Dedifferentiated amniotic fluid mesenchymal stem cell (primary cell): ENCODE results near the gene ATP8A2.

Experiments used
- DNase-seq: peaks from one replicate; pipeline ENCODE4 v3.0.0-alpha.2; 2016; ENCODE audit errors: extremely low spot score

ATP8A2 gene

DNA sequence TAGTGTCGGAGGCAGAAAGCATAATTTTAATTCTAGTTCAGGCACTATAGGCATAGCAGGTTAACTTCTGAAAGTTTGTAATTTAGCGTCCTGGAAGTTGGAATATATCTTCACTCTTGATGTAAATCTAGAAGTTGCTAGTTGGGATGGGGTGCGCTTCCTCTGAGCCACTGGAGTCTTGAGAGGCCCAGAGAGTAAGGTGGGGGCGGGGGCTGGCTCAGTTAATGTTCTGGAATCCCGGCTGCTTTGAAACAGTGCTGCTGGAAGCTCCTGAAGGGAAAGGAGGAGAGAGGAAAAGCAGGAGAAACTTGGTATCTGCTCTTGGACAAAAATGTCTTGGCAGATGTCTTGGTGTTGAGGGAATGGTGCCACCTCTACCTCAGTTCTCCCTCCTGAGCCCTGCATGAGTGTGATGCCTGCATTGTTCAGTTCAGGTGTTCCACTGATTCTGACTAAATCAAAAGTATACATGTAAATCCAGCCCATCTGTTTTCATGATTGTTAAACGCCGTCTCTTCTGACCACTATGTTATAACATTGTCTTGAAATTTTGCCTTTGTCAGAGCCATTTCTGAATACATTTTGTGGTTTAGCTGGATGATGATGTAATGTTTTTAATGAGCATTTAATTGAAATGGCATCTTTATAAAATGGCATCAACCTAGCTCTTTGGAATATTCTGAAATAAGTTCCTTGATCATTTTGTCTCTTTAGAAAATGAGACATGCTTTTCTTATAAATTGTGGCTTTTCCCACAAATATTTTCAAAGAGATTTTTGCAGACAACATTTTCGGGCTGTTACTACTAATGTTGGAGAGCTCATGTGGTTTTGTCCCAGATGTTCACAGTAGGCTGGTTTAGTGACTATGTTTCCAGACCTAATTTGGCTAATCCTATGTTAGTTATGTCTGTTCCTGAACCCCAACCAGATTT, 477.3 kb downstream of the ATP8A2 start:
- DNase-seq: no peak

DNA sequence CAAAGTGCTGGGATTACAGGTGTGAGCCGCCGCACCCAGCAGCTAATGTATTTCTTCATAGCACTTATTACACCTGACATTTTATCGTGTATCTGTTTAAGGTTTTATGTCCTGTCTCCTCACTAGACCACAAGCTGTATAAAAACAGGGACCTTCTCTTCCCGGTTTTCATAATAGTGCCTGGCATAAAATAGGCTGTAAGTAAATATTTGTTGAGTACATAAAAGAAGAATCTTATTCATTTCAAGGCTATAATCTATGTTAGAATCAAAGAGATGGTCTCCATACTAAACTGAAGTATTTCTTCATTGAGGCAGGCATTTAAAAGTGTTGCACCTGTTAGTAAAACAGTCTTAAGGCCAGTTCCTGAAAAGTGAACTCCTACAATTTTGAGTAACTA, 486.1 kb downstream of the ATP8A2 start:
- no peak for DNase-seq

DNA sequence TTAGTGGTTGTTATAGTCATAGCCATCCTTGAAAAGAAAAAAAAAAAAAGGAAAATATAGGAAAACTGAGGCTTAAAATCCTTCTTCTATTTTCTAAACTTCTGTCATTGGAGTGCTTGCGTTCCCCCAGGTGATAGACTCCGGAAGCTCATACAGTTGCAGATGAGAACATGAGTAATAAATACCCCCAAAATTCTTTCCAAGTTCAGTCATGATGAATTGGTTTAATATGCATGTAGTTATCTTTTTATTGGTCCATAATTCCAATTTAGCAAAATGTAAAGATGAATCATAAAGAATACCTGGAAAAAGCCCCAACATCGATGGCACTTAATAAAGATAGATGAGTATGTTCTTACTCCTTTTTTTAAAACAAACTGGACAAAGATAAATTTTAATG, 487.8 kb downstream of the ATP8A2 start:
- no peak for DNase-seq

DNA sequence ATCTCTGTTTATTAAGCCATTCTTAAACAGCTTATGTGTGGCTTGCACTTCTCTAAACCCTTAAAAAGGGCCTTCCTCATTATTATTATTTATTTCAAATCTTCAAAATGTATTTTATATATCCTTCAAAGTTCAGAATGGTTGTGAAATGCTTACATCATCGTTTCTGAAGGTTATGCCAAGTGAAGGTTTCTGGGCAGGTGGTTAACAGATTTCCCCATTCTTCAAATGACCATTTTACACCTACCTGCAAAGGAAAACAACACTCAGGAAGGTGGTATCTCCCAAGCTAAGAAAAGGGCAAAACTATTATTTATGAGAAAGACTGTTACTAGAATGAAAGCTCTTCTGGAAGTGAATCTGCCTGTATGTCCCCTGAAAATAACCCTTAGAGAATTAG, 488.5 kb downstream of the ATP8A2 start:
- DNase-seq: no peak

DNA sequence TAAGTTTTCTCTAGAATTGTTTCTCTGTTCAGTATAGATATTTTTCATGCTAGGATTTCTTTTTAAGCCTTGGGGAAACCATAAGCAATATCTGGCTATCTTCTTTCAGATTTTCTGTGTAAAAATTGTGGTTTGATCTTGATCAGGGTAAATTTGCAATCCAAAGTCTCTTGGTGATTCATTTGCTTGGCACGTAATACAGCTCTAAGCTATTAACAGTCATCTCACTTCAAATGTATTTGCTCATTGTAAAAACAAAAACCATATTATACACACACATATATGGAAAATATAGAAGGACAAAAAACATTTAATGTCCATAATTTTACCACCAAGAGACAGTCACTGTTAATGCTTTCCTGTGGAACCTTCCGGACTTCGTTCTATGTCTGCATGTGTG, 489.1 kb downstream of the ATP8A2 start:
- peak; percentile 68 for DNase-seq

DNA sequence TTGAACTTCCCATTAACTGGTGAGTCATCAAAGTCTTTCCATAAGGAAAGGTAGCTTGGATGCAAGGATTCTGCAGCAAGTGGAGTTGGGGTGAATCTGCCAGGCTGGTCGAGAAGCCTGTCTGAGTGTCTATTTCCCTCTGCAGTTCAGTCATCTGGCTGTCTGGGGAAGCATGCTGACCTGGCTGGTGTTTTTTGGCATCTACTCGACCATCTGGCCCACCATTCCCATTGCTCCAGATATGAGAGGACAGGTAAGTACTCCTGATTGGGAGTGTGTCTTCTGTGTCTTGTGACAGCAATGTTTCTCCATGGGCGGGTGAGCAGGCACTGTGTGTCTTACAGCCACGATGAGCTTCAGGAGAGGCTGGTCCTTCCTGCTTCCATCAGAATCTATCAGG, 490.4 kb downstream of the ATP8A2 start:
- DNase-seq: no peak

DNA sequence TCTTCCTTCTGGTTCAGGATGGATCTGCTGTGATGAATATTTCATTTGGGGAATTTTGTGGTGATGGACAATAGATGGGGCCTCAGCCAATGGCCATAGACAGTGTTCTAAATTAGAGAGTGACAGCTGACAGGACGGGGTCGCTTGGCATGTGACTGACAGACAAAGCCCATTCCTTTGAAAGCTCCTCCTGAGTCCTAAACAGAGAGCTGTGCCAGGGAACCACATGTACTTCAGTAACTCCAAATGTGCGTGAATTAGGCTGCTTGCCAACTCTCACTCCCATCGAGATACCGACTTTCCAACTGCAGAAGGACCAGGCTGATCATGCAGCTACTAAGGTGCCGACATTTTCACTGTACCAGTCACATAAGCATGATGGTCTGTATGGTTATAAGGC, 492.3 kb downstream of the ATP8A2 start:
- no peak for DNase-seq

DNA sequence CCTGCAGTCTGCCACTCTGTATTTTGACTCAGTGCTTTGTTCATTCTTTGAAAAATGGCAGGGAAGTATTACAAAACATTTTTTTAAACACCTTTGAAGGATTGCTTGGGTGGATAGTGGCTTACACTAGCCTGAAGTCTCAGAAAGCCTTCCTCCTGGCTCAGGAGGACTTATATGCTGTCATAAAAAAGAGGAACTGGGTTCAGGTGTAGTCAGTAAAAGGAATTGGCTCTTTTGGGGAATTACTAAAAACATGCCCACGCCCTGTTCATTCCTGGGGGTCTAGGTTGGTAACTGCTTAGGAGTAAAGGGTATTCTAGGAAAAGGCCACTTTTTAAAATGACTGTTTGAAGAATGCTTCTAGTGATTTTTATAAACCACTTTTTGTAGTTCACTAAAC, 493.2 kb downstream of the ATP8A2 start:
- no peak for DNase-seq

DNA sequence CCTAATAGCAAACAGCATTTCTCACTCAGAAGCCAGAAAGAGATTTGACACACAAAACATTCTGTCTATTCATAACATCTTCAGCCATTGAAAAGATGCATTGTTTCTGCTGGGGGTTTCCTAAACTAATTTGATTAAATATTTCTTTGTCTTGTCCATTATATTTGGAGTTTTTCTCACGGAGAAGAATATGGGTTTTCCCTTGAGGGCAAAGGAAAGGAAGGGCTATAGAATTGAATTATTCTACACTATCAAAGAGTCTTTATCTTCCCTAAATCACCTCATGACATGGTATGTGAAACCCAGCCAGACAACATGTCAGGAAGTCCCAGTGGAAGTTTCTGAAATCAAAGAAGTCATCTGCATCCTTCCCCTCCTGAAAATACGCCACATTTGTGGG, 493.6 kb downstream of the ATP8A2 start:
- no peak for DNase-seq

DNA sequence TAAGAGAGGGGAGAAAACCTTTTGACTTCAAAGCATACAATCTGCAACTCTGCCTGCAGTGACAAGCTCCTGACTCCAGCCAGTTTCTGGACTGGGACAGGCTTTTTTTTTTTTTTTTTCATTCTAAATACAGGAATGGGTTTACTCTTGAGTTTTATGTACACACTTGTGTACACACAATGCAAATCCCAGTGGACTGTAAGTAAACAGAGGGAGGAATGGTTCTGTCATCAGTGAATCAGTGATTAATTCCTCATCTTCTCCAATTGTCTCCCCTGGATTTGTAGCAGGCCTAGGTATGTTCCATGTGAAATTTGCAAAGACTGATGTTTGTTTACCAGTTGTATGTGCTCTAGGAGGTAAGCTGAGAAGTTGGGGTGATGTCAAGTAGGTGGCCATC, 495.3 kb downstream of the ATP8A2 start:
- DNase-seq: no peak

DNA sequence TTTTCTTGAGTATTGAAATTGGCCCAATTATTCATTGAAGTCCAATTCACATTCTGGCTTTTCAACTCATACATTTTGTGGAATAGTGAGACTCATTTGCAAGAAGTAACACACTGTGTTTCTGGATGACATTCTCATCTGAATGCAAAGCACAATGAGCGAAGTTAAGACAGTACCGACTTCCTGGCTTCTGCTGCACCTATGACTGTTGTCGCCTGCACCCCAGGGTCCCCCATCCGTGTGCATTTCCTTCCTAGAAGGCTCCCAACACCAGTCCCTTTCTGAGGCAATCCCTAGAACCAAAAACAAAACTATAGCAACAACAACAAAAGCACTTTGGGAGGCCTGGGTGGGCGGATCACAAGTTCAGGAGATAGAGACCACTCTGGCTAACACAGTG, 496.7 kb downstream of the ATP8A2 start:
- DNase-seq: no peak

DNA sequence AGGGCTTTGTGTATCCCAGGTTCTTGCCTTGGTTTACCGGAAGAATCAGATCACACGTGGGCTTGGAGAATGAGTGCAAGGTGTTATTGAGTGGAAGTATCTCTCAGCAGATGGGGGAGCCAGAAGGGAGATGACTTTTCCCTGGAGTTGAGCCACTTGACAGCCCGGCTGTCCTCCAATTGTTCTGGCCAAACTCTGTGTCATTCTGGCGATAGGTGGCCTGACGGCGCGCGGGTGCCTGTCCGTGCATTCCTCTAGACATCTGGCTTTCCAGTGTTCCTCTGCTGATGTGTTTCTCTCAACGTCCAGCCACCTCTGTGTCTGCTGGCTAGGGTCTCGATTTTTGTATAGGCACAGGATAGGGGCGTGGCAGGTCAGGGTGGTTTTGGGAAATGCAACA, 498.2 kb downstream of the ATP8A2 start:
- no peak for DNase-seq

DNA sequence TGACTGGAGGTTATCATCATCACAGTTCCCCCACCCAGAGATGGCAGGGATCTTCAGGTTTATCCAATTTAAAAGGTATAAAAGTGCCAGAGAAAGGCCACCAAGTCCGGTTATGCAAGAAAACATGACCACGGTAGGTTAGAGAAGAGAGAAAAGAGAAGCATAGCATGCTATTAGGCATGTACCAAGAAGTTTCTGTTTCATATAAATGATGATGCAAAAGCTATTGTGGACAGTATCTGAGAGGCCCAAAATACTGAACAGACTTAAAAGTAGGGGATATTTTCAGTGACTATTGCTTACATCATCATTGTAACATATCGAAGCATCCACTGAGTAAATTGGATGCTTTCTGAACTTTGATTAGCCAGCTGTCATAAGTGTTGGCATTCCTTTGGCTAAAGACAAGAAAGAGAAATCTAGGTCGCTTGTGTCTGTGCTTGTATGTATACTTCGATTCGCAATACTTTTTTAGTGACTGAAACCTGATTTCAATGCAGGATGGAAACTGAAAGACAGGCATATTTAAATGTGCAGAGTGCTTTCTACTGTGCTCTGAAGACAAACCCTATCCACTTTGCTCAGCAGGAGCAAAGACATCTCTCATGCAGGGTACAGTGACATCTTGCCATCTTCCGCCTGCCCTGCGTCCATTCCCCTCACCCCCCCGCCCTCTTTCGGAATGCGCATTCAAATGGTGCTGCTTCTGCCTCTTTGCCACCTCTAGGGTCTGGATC, 499.8 kb downstream of the ATP8A2 start:
- no peak for DNase-seq

DNA sequence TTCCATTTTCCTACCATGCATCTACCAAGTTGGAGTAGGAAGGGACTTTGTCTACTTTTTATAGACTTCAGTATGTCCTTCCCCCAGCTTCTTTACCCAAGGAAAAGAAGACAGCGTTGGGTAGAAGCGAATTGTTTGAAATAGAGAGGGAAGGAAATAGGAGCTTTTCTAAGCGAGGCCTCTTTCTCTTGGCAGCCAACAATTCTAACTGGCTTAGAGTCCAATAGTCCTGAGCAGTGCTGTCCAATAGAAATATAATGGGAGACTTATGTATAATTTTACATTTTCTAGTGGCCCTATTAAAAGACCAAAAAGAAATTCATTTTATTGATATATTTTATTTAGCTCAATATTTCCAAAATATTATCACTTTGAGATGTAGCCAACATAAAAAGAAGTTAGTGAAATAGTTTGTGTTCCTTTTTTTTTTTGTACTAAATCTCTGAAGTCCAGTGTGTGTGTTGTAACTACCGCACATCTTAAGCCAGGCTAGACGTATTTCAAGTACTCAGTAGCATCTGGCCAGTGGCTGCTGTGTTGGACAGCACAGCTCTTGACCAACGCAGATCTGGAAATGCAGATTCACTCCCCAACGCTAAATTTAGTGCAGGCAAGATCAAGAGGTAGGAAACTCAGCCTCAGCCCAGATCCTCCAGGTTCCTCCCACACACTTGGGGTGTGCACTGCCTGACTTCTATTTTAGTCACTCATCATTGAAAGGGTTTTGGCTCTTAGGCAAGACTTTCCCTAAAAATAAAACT, 500.9 kb downstream of the ATP8A2 start:
- DNase-seq: no peak

DNA sequence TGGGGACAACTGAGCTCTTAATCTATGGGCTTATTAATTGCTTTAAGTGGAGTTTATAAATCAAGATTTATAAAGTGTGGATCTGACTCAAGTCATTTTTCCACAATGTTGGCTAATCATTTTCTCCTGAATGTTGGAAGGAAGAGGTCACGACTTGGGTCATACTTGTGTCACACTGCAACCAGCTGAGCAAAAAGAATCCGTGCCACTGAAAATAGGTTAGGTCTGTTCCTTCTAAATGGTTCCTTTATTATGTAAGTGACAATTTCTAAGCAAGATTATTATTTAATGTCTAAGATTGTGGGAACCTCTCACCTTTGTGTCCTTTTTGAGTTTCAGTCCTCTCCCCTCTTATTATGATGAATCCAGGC, 501.5 kb downstream of the ATP8A2 start:
- DNase-seq: no peak

DNA sequence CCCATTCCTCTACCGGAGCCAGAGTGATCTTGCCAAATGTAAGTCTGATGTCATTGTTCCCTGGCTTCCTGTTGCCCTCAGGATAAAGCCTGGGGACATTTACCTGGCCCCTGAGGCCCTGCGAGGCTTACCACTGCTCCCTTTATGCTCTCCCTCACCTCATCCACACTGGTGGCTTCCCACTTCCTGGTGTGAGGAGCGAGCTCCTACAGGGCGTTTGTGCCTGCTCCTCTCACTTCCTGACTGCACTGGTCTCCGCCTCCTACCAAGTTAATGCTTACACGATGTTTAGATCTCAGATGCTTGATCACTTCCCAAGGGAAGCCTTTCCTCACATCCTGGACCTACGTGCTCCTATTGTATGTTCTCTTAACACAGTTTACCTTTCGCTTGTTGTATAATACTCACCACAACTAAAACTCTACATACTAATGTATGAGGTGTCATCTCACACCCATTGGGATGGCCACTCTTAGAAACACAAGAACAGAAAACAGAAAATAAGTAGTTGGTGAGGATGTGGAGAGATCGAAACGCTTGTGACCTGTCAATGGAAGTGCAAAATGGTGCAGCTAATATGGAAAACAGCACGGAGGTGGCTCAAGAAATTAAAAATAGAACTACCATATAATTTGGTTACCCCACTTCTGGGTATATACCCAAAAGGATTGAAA, 502.4 kb downstream of the ATP8A2 start:
- no peak for DNase-seq

DNA sequence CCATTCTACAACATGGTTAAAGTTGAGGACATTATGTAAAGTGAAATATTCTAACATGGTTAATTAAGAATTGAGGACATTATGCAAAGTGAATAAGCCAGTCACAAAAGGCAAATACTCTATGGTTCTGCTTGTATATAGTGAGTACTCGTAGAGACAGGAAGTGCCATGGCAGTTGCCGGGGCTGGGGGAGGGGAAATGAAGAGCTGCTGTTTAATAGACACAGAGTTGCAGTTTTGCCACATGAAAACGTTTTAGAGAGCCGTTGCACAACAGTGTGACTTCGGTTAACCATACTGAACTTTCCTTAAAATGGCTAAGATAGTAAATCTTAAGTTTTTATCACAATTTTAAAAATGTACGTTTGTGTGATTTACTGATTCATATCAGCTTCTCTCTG, 503.1 kb downstream of the ATP8A2 start:
- no peak for DNase-seq

DNA sequence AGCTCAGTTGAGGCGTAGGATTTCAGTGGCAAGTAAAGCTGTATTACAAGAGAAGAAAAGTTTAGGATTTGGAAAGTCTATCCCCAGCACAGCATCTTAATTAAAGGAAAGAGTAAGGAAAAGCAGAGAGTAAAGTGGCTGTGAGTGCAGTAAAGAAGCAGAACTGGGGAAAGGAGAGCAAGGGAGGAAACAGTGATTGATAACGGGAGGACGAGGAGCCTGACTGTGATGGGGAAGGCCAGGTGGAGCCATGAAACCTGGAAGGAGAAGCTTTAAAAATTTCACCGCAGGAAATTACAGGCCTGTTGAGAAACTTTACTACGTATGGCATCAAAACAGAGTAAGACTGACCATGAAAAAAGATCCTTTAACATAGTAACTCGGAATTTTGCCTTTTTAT, 504.5 kb downstream of the ATP8A2 start:
- DNase-seq: no peak

DNA sequence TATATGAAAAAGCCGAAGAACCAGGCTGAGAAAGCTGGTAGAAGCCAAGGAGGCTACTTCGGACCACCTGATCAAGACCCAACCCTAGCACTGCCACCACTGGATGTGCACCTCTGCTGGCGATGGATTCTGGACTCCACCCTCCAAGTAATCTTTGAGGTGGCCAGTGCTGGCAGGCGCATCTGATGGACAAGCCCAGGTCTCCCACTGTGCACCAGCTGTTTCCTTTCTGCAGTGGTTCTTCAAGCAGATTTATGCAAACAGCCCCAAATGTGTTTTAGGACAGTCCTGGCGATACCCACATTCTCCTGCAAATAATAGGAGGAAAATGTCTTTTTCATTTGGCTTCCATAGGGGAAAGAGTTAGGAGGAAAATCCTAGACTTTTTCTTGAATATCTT, 507.7 kb downstream of the ATP8A2 start:
- no peak for DNase-seq

DNA sequence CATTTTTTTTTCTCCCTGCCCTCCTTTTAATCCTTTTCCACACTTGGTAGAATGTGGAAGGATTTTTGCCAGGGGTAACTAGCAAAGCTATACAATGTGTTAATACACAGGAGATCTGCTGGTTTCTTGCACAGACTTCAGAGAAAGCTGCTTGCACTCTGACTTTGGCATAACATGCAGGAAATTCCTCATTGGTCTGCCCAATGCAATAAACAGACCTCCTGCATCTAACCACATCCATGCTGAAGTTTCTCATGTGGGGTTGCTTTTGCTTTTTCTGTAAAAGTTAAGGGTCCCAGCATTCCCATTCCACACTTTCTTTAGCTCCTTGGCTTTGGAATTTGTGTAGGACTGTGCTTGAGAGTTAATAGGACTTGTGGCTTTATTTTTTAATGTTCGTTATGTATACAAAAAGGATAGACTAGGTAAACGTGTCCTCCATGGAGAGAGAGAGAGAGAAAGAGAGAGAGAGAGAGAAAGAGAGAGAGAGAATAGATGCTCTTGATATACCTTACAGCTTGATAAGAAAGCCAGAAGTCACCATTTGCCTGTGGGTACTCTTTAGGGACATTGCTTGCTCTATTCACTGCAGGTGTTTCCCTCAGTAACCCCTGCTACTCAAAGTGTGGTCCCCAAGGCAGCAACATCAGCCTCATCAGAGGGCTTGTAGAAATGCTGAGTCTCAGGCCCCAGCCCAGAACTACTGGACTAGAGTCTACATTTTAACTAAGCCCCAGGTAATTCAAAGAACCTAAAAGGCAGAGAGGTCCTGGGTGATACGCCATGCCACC, 509.6 kb downstream of the ATP8A2 start:
- DNase-seq: no peak

DNA sequence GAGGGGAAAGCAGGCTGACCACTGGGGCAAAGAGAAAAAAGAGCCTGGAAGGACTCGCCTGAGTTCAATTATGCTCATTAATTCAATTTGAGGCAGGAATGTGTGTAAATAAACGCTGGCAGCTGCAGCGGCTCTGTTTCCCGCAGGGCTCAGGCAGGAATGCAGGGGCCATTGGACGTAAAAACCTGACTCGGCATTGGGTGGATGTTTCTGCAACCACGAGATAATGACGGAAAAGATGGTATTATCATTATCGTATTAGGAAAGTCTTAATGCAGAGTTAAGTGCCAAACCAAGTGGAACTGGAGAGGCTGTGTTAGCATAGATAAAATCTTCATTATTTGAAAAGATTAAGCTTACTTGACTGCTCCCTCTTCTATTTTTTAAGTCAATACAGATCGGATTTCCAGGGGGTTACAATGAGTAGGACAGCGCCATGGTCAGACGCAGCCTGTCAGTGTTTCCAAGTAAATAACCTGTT, 510.2 kb downstream of the ATP8A2 start:
- peak; percentile 20 for DNase-seq
